HG03378 (cell line): ENCODE data around the gene CEBPE.

Experiments used
- ATAC-seq: cut with Tn5 transposase; IDR thresholded peaks from one replicate; pipeline ENCODE4 v1.9.1; 2021; ENCODE audit warnings: mild to moderate bottlenecking, moderate library complexity; ENCODE audit not compliant: unreplicated experiment

Gene CEBPE

GRCh38 chr14:23104591-23105347 lies 14.3 kb downstream of the CEBPE start, which contains the start of gene CIROP:
Gene CIROP, minus strand, starts transcription at chr14:23104989. Its CDS starts 69 bp downstream, at chr14:23104920.
- no peak for ATAC-seq

- no peak for ATAC-seq
Measured at GRCh38 chr14:23104070-23104590, 14.9 kb downstream of the CEBPE start.

- ATAC-seq, result no peak
Measured at GRCh38 chr14:23103581-23103980, 15.5 kb downstream of the CEBPE start.

GRCh38 chr14:23102801-23103200 lies 16.3 kb downstream of the CEBPE start:
- ATAC-seq, result no peak

GRCh38 chr14:23101986-23102625 lies 16.9 kb downstream of the CEBPE start:
- no peak for ATAC-seq

- no peak for ATAC-seq
Measured at GRCh38 chr14:23101213-23101970, 17.7 kb downstream of the CEBPE start.

GRCh38 chr14:23099212-23099861 lies 19.7 kb downstream of the CEBPE start:
- ATAC-seq, result no peak

GRCh38 chr14:23097786-23098185 lies 21.3 kb downstream of the CEBPE start:
- ATAC-seq, result no peak

GRCh38 chr14:23095196-23096108 lies 23.6 kb downstream of the CEBPE start, which contains the start of gene C14orf119:
Gene C14orf119, plus strand, starts transcription at chr14:23095505. Its CDS starts 2,154 bp downstream, at chr14:23097659.
- peak; percentile 95 for ATAC-seq

GRCh38 chr14:23094666-23095195 lies 24.3 kb downstream of the CEBPE start, which contains the start of gene ACIN1:
Gene ACIN1, minus strand, starts transcription at chr14:23095136. Its CDS starts 24 bp downstream, at chr14:23095112.
- peak; percentile 23 for ATAC-seq

GRCh38 chr14:23093991-23094665 lies 24.9 kb downstream of the CEBPE start:
- ATAC-seq, result no peak

- no peak for ATAC-seq
Measured at GRCh38 chr14:23093526-23093925, 25.5 kb downstream of the CEBPE start.

GRCh38 chr14:23093104-23093503 lies 26.0 kb downstream of the CEBPE start:
- no peak for ATAC-seq

- no peak for ATAC-seq
Measured at GRCh38 chr14:23091294-23092225, 27.5 kb downstream of the CEBPE start.

- ATAC-seq, result no peak
Measured at GRCh38 chr14:23090254-23090636, 28.8 kb downstream of the CEBPE start.

- ATAC-seq, result no peak
Measured at GRCh38 chr14:23089498-23090253, 29.4 kb downstream of the CEBPE start.

GRCh38 chr14:23086565-23086964 lies 32.5 kb downstream of the CEBPE start:
- ATAC-seq, result no peak
